ENCODE measurements around the gene LMTK2.

DNA sequence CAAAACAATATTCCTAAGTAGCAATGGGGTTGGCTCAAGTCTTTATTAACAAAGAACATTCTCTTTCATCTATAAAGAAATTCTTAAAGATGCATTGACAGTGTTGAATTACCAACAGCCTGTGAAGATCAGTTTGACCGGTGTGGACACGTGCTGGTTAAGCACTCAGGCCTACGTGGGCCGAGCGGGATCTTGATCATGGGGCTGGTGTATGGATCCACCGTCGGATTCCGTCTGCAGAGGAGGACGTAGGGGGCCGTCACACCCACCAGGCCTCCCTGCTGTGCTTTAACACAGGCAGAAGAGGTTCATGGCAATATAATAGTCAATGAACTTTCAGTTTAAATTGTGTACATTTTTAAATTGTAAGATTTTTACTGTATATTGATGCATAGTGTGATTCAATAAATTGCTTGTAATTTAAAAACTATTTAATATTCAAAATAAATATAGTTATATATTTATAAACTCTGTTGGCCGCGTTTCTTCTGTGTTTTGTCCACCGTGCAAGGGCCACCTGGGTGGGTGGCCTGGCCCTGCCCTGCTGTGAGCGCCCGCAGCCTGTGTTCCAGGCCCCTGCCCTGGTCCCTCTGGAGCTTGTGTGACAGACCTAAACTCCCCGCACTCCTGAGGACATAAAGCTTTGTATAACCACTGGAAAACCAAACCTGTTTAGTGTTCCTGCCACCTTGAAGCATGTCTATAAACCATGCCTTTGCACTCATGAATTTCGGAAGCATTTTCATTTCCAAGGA, 102.7 kb downstream of the LMTK2 start:
- TF ChIP-seq CTCF (IDR thresholded peaks at IDR 0.05) (no peak), POLR2A (IDR thresholded peaks at IDR 0.05) (no peak)
